ENCODE results near the gene ATRN. TPM values are rescaled to one million over a fixed set of nuclear protein-coding genes. Genes with fewer than 3 reads are reported as not detected.
"Not testable (repeated sequence)": the region's sequence is repeated elsewhere in the genome, so short reads cannot be mapped to it uniquely, and the experiment has no call there.

ATRN gene
- total and polyA plus RNA-seq, 2 donors from 2014 or later = 15.7 to 48.1 TPM

DNA sequence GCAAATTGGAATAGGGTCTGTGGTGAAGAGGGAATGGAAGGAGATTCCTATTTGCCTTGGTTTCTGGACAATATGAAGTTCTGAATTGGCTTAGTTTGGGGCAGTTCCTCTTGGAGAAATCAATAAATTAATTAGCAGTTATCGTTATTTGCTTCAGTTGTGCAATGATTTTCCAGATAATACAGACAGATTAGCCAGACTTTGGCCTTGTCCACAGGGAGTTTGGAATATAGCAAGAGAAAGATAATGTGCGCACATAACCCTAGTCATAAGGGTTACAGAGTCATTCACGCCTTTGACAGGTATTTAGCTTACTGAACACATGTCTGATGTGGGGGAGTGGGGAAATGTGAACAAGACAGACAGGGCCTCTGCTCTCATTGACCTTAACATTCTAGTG is 1.3 kb downstream of the ATRN start:
- Histone ChIP-seq H3K27ac (ENCODE audit: low read depth in 2 of 2, low read length in 2 of 2) (no peak overlapping the region), H3K9me3 (ENCODE audit: control insufficient read depth in 2 of 3, insufficient read depth in 1 of 3, low read length in 3 of 3) (no peaks in the 10 kb centered on the region), H3K9ac (ENCODE audit: low read length in 3 of 3) (peak overlapping the region in 2 of 3 donors; percentile 56 to 82), H3K4me1 (ENCODE audit: control insufficient read depth in 2 of 3, insufficient read depth in 2 of 3, low read depth in 1 of 3, low read length in 3 of 3) (peaks cover 0 to 22% (median 16%) of the 10 kb centered on the region in 3 donors), H3K36me3 (ENCODE audit: control insufficient read depth in 2 of 3, insufficient read depth in 3 of 3, low read length in 3 of 3) (no peaks in the 10 kb centered on the region), H3K4me3 (ENCODE audit: low read length in 3 of 3) (peak overlapping the region; percentile 65 to 78 (median 67)), H3K27me3 (ENCODE audit: control insufficient read depth, insufficient read depth, low read length) (no peaks in the 10 kb centered on the region)
- DNase-seq (peak in 2 of 5 donors; percentile 10 to 27), FAIRE-seq (no peak)
- no peak for TF ChIP-seq CTCF (IDR thresholded peaks at IDR 0.05; ENCODE audit: borderline replicate concordance, extremely low read depth, insufficient read depth)
- intact Hi-C loops (cut with DNase I) = no loop called here

GRCh38 chr20:3473324-3473723 is 2.5 kb downstream of the ATRN start:
- no peak overlapping the region for H3K9ac ChIP-seq (ENCODE audit: low read length in 3 of 3)
- intact Hi-C loops (cut with DNase I) = no loop called here
- no peaks in the 10 kb centered on the region for H3K27me3 ChIP-seq (ENCODE audit: control insufficient read depth, insufficient read depth, low read length)
- DNase-seq (no peak), FAIRE-seq (no peak)
- no peaks in the 10 kb centered on the region for H3K9me3 ChIP-seq (ENCODE audit: control insufficient read depth in 2 of 3, insufficient read depth in 1 of 3, low read length in 3 of 3)
- peaks cover 0 to 22% (median 16%) of the 10 kb centered on the region in 3 donors for H3K4me1 ChIP-seq (ENCODE audit: control insufficient read depth in 2 of 3, insufficient read depth in 2 of 3, low read depth in 1 of 3, low read length in 3 of 3)
- H3K36me3 ChIP-seq (ENCODE audit: control insufficient read depth in 2 of 3, insufficient read depth in 3 of 3, low read length in 3 of 3) = no peaks in the 10 kb centered on the region
- no peak for TF ChIP-seq CTCF (IDR thresholded peaks at IDR 0.05; ENCODE audit: borderline replicate concordance, extremely low read depth, insufficient read depth)
- H3K27ac ChIP-seq (ENCODE audit: low read depth in 2 of 2, low read length in 2 of 2) = no peak overlapping the region
- H3K4me3 ChIP-seq (ENCODE audit: low read length in 3 of 3) = peak overlapping the region in 1 of 3 donors; percentile 29

GRCh38 chr20:3473944-3474343 is 3.1 kb downstream of the ATRN start:
- Histone ChIP-seq H3K9me3 (ENCODE audit: control insufficient read depth in 2 of 3, insufficient read depth in 1 of 3, low read length in 3 of 3) (no peaks in the 10 kb centered on the region), H3K4me1 (ENCODE audit: control insufficient read depth in 2 of 3, insufficient read depth in 2 of 3, low read depth in 1 of 3, low read length in 3 of 3) (peaks cover 0 to 22% (median 16%) of the 10 kb centered on the region in 3 donors), H3K27ac (ENCODE audit: low read depth in 2 of 2, low read length in 2 of 2) (no peak overlapping the region), H3K27me3 (ENCODE audit: control insufficient read depth, insufficient read depth, low read length) (no peaks in the 10 kb centered on the region), H3K9ac (ENCODE audit: low read length in 3 of 3) (no peak overlapping the region), H3K36me3 (ENCODE audit: control insufficient read depth in 2 of 3, insufficient read depth in 3 of 3, low read length in 3 of 3) (no peaks in the 10 kb centered on the region), H3K4me3 (ENCODE audit: low read length in 3 of 3) (no peak overlapping the region)
- no peak for TF ChIP-seq CTCF (IDR thresholded peaks at IDR 0.05; ENCODE audit: borderline replicate concordance, extremely low read depth, insufficient read depth)
- FAIRE-seq = no peak
- no peak for DNase-seq
- intact Hi-C loops (cut with DNase I) = no loop called here

DNA sequence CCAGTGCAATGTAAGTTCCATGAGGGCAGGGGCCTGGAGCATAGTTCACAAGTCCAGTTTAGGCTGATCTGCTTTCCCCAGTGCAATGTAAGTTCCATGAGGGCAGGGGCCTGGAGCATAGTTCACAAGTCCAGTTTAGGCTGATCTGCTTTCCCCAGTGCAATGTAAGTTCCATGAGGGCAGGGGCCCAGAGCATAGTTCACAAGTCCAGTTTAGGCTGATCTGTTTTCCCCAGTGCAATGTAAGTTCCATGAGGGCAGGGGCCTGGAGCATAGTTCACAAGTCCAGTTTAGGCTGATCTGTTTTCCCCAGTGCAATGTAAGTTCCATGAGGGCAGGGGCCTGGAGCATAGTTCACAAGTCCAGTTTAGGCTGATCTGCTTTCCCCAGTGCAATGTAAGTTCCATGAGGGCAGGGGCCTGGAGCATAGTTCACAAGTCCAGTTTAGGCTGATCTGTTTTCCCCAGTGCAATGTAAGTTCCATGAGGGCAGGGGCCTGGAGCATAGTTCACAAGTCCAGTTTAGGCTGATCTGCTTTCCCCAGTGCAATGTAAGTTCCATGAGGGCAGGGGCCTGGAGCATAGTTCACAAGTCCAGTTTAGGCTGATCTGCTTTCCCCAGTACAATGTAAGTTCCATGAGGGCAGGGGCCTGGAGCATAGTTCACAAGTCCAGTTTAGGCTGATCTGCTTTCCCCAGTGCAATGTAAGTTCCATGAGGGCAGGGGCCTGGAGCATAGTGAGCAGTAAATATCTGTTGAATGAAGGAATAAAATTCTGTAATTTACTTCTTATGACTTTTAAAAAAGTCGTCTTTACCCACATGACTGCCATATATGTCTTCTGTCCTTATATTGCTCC is 6.4 kb downstream of the ATRN start:
- FAIRE-seq; H3K4me3 ChIP-seq (ENCODE audit: low read length in 3 of 3); H3K9me3 ChIP-seq (ENCODE audit: control insufficient read depth in 2 of 3, insufficient read depth in 1 of 3, low read length in 3 of 3); H3K27me3 ChIP-seq (ENCODE audit: control insufficient read depth, insufficient read depth, low read length); H3K36me3 ChIP-seq (ENCODE audit: control insufficient read depth in 2 of 3, insufficient read depth in 3 of 3, low read length in 3 of 3); H3K9ac ChIP-seq (ENCODE audit: low read length in 3 of 3); intact Hi-C loops (cut with DNase I); H3K27ac ChIP-seq (ENCODE audit: low read depth in 2 of 2, low read length in 2 of 2); DNase-seq: not testable (repeated sequence)
- peaks cover 0 to 16% (median 11%) of the 10 kb centered on the region in 3 donors for H3K4me1 ChIP-seq (ENCODE audit: control insufficient read depth in 2 of 3, insufficient read depth in 2 of 3, low read depth in 1 of 3, low read length in 3 of 3)
